Right cardiac atrium (tissue), 5 donors: Measurements from ENCODE around the gene ACTL7B. TPM values are rescaled to one million over a fixed set of nuclear protein-coding genes. Genes with fewer than 3 reads are reported as not detected.

Experiments
- polyA plus RNA-seq: library from polyadenylated mRNA; stranded (reverse); fragments of 200-250 nt; gene quantifications from one replicate; pipeline ENCODE4 v1.2.3, GENCODE V29; 2013
- total RNA-seq, 4 donors: library from RNA; stranded (reverse); fragmentation: NEBNext Ultra II Directional; extraction: Animal tissue kit (Norgen Biotek cat#: 25700); gene quantifications; one replicate each; pipeline ENCODE4 v1.2.1, GENCODE V29; 2021
- donor health status: healthy with polysubstance abuse.
- donor health status: DM: no; HTN: yes; CAD: no.
- donor health status: DM: no; HTN: no; CAD: no.
- donor health status: DM: no; HTN: yes; CAD: no; lungs with severe emphysema.
- donor health status: DM: yes; HTN: yes; CAD: no.

The ACTL7B gene
- total and polyA plus RNA-seq, 5 donors = not detected

Other genes starting within 250 kb of the ACTL7B start
- gene ACTL7A, start 6.3 kb upstream of the ACTL7B start, total RNA-seq = not detected
- gene ACTL7A, start 6.3 kb upstream of the ACTL7B start, polyA plus RNA-seq = not detected
- 10 to 100 TPM; 20.5 to 24.1 (median 22.0) TPM for gene ELP1, start 78.1 kb upstream of the ACTL7B start, total RNA-seq
- gene ELP1, start 78.1 kb upstream of the ACTL7B start, polyA plus RNA-seq = 12.8 TPM
- 10 to 100 TPM in 2 of 4 donors, 1 to 10 TPM in 2; 5.6 to 12.9 (median 10.0) TPM for gene ABITRAM, start 78.4 kb upstream of the ACTL7B start, total RNA-seq
- 12.7 TPM for gene ABITRAM, start 78.4 kb upstream of the ACTL7B start, polyA plus RNA-seq
- 10 to 100 TPM; 61.1 to 99.9 (median 96.9) TPM for gene CTNNAL1, start 157.5 kb upstream of the ACTL7B start, total RNA-seq
- 105 TPM for gene CTNNAL1, start 157.5 kb upstream of the ACTL7B start, polyA plus RNA-seq